ENCODE measurements around the gene NRF1.
A peak's percentile ranks its signal among the peaks of the same experiment; 100 is the strongest.
"Not testable (repeated sequence)": the region's sequence is repeated elsewhere in the genome, so short reads cannot be mapped to it uniquely, and the experiment has no call there.

Gene NRF1

DNA sequence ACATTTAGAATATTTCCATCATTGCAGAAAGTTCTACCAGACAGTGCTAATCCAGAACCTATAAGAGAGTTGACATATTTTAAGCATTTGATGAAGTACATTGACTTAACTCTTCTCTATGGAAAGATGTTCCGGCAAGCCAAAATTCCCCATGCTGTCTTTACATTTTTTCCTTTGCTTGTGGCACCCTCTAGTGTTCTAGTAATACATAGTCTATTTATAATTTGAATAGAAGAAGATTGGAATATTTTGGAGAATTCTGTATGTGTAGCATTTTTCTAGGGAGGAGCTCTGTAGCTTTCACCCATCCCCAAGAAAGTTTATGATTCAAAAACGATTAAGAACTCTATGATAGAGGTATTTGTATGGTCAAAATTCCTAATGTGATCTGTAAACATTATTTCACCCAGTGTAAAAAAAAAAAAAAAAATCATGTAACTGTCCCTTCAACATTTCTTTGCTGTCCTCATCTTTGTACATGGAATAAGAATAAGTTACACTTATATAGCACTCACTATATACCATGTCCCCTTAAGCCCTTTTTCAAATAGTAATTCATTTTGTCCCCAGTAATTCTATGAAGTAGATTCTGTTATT lies 33.2 kb downstream of the NRF1 start:
- H3K9me3 Mint-ChIP-seq: peaks cover 0 to 2% of the 10 kb centered on the region in 2 donors
- H3K4me3 Mint-ChIP-seq: no peak overlapping the region
- peaks cover 5 to 11% of the 10 kb centered on the region in 2 donors for H3K36me3 Mint-ChIP-seq
- H3K27ac Mint-ChIP-seq: no peak overlapping the region
- H3K27me3 Mint-ChIP-seq: no peaks in the 10 kb centered on the region
- H3K4me1 Mint-ChIP-seq: peaks cover 5 to 7% of the 10 kb centered on the region in 2 donors
- ATAC-seq (replicated peaks) (no peak), DNase-seq (no peak)

DNA sequence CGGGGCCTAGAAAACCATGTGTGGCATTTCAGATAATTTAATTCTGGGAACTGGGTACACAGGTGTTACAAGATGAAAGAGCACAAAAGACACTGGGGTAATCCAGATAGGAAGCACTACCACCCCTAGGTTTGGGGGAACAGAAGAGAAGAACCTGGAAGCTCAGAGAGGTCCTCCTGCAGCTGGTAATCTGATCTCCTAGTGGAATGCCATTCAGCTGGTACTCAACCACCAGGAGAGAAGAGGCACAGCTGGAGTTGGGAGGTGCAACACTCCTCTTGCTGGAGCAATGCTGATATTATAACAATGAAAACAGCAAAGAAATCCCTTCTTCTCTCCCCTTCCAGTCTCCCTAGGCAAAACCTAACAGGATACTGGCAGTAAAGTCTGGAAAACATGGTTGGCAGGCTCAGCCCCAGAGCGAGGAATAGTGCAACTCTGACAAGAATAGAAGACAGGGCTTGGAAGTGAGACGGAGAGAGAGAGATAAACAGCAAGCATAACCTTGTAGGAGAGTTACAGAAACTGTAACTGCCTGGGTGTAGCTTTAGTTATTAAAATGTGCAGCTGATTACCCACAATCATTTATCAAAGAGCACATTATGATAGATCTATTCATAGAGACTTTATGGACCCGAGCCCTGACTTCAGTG lies 35.0 kb downstream of the NRF1 start:
- no peak for DNase-seq
- Mint-ChIP-seq H3K4me1 (peaks cover 5 to 11% of the 10 kb centered on the region in 2 donors), H3K4me3 (no peak overlapping the region), H3K9me3 (peaks cover 0 to 2% of the 10 kb centered on the region in 2 donors), H3K27me3 (no peaks in the 10 kb centered on the region), H3K36me3 (peaks cover 5 to 11% of the 10 kb centered on the region in 2 donors), H3K27ac (peak overlapping the region; percentile 37)
- ATAC-seq (replicated peaks): no peak

GRCh38 chr7:129649128-129649690 lies 37.7 kb downstream of the NRF1 start:
- ATAC-seq (replicated peaks) (no peak), DNase-seq (no peak)
- Mint-ChIP-seq H3K27ac (no peak overlapping the region), H3K36me3 (peaks cover 5 to 19% of the 10 kb centered on the region in 2 donors), H3K4me3 (no peak overlapping the region), H3K4me1 (peaks cover 8 to 26% of the 10 kb centered on the region in 2 donors), H3K9me3 (peaks cover 0 to 2% of the 10 kb centered on the region in 2 donors), H3K27me3 (no peaks in the 10 kb centered on the region)

- DNase-seq: no peak
Measured at GRCh38 chr7:129650056-129650758, 38.7 kb downstream of the NRF1 start.

DNA sequence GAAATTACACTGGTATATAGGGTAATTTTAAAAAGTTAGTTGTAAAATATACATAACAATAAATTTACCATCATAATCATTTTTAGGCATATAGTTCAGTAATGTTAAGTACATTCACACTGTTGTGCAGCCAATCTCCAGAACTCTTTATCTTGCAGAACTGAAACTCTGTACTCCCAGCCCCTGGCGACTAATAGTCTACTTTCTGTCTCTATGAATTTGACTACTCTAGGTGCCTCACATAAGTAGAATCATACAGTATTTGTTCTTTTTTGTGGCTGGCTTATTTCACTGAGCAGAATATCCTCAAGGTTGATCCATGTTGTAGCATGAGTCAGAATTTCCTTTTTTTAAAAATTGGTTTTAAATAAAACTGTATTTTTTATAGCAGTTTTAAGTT lies 41.4 kb downstream of the NRF1 start:
- no peak overlapping the region for H3K27ac Mint-ChIP-seq
- H3K9me3 Mint-ChIP-seq: peaks cover 0 to 2% of the 10 kb centered on the region in 2 donors
- peaks cover 17 to 45% of the 10 kb centered on the region in 2 donors for H3K4me1 Mint-ChIP-seq
- DNase-seq (no peak), ATAC-seq (replicated peaks) (peak; percentile 87 to 91)
- H3K27me3 Mint-ChIP-seq: no peaks in the 10 kb centered on the region
- no peak overlapping the region for H3K4me3 Mint-ChIP-seq
- peaks cover 10 to 17% of the 10 kb centered on the region in 2 donors for H3K36me3 Mint-ChIP-seq

More at GRCh38 chr7:129650056-129650758, 38.7 kb downstream of the NRF1 start:
- H3K27me3 Mint-ChIP-seq: no peaks in the 10 kb centered on the region
- H3K9me3 Mint-ChIP-seq: peaks cover 0 to 2% of the 10 kb centered on the region in 2 donors
- H3K4me1 Mint-ChIP-seq: peaks cover 12 to 36% of the 10 kb centered on the region in 2 donors
- H3K36me3 Mint-ChIP-seq: peaks cover 5 to 19% of the 10 kb centered on the region in 2 donors
- no peak overlapping the region for H3K4me3 Mint-ChIP-seq
- no peak overlapping the region for H3K27ac Mint-ChIP-seq
- ATAC-seq (replicated peaks): no peak

DNA sequence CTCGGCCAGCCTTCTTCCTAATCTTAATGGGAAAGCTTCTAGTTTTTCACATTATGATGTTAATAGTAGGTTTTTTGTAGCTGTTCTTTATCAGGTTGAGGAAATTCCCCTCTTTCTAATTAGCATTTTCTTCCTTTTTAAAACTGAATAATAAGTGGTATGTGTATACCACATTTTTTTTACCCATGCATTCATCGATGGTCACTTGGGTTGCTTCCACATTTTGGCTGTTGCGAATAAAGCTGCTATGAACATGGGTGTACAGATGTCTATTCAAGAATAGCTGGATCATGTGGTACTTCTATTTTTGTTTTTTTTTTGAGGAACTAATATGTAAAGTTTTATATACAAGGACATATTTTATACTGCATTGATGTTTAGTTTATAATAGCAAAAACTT lies 44.3 kb downstream of the NRF1 start:
- Mint-ChIP-seq H3K27ac (peak overlapping the region; percentile 86), H3K27me3 (no peaks in the 10 kb centered on the region), H3K36me3 (peaks cover 23 to 34% of the 10 kb centered on the region in 2 donors), H3K4me1 (peaks cover 14 to 34% of the 10 kb centered on the region in 2 donors), H3K4me3 (peak overlapping the region; percentile 56 to 75), H3K9me3 (peaks cover 0 to 7% of the 10 kb centered on the region in 2 donors)
- DNase-seq (no peak), ATAC-seq (replicated peaks) (peak; percentile 85 to 87)

- H3K4me3 Mint-ChIP-seq: no peak overlapping the region
- peaks cover 37 to 45% of the 10 kb centered on the region in 2 donors for H3K36me3 Mint-ChIP-seq
- ATAC-seq (replicated peaks) (no peak), DNase-seq (no peak)
- H3K9me3 Mint-ChIP-seq: peaks cover 11 to 16% of the 10 kb centered on the region in 2 donors
- no peak overlapping the region for H3K27ac Mint-ChIP-seq
- H3K27me3 Mint-ChIP-seq: no peaks in the 10 kb centered on the region
- peaks cover 14 to 34% of the 10 kb centered on the region in 2 donors for H3K4me1 Mint-ChIP-seq
Measured at GRCh38 chr7:129657363-129657762, 45.8 kb downstream of the NRF1 start.

GRCh38 chr7:129659907-129660306 lies 48.4 kb downstream of the NRF1 start:
- peaks cover 43 to 48% of the 10 kb centered on the region in 2 donors for H3K36me3 Mint-ChIP-seq
- H3K4me1 Mint-ChIP-seq: peaks cover 10 to 23% of the 10 kb centered on the region in 2 donors
- not testable (repeated sequence) for ATAC-seq (replicated peaks); H3K27me3 Mint-ChIP-seq; H3K4me3 Mint-ChIP-seq; DNase-seq; H3K27ac Mint-ChIP-seq
- H3K9me3 Mint-ChIP-seq: peaks cover 12 to 16% of the 10 kb centered on the region in 2 donors

DNA sequence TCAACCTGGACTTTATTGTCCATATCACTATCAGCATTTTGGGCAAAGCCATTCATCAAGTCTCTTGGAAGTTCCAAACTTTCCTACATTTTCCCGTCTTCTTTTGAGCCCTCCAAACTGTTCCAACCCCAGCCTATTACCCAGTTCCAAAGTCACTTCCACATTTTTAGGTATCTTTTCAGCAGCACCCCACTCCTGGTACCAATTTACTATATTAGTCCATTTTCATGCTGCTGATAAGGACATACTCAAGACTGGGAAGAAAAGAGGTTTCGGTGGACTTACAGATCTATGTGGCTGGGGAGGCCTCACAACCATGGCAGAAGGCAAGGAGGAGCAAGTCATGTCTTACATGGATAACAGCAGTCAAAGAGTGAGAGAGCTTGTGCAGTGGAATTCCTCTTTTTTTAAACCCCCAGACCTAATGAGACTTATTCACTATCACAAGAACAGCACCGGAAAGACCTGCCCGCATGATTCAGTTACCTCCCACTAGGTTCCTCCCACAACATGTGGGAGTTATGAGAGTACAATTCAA lies 50.2 kb downstream of the NRF1 start:
- no peak for ATAC-seq (replicated peaks)
- Mint-ChIP-seq H3K4me3 (no peak overlapping the region), H3K4me1 (peaks cover 7 to 15% of the 10 kb centered on the region in 2 donors), H3K36me3 (peaks cover 44 to 48% of the 10 kb centered on the region in 2 donors), H3K27me3 (no peaks in the 10 kb centered on the region), H3K27ac (no peak overlapping the region), H3K9me3 (peaks cover 12 to 16% of the 10 kb centered on the region in 2 donors)
- no peak for DNase-seq

DNA sequence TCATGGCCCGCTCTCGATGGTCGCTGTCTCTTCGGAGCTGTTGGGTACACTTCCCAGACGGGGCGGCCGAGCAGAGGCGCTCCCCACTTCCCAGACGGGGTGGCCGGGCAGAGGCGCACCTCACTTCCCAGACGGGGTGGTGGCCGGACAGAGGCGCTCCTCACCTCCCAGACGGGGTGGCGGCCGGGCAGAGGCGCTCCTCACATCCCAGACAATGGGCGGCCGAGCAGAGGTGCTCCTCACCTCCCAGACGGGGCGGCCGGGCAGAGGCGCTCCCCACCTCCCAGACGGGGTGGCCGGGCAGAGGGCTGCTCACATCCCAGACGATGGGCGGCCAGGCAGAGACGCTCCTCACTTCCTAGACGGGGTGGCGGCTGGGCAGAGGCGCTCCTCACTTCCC lies 51.7 kb downstream of the NRF1 start:
- ATAC-seq (replicated peaks); DNase-seq; H3K27me3 Mint-ChIP-seq; H3K4me3 Mint-ChIP-seq; H3K27ac Mint-ChIP-seq: not testable (repeated sequence)
- Mint-ChIP-seq H3K4me1 (peaks cover 4 to 15% of the 10 kb centered on the region in 2 donors), H3K36me3 (peaks cover 38 to 40% of the 10 kb centered on the region in 2 donors), H3K9me3 (peaks cover 12 to 16% of the 10 kb centered on the region in 2 donors)

DNA sequence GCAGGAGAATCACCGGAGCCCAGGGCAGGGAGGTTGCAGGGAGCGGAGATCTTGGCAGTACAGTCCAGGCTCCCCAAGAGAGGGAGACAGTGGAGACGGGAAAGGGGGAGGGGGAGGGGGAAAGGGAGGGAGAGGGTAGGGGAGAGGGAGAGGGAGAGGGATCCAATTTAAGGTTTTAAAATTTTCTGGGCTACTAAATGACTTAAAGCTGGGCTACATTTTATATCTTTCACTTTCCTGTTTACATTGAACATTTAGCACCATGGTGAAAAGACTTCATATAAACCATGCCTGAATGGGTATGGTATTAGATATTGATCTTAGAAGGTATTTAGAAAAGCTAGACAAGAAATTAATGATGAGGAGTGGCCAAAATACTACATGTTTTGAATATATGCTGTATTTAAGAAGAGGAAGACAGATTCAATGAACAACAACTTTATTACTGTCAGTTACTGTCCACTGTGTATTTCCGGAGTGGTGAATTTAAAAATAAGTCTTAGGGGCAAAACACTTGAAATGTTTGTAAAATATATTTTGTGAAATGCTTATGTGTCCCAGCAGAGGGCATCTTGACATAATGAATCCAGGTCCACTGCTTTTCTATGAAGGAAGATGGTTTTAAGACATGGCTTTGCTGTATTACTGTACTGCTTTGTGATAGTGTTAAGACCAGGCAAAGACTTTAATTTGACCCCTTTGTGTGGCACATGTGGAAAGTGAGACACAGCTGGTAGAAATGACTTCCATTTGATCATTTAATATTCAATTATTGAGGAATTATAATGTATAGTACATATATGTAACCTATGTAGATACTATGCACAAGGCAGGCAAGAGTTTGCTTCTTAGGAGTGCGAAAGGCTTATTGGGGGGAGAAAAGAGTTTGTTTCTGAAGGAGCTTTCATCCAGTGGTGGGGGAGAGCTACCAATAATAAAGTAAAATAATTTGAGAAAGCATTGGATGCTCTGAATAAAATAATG lies 52.8 kb downstream of the NRF1 start:
- H3K36me3 Mint-ChIP-seq: peaks cover 35 to 37% of the 10 kb centered on the region in 2 donors
- no peaks in the 10 kb centered on the region for H3K27me3 Mint-ChIP-seq
- H3K4me1 Mint-ChIP-seq: peaks cover 4 to 15% of the 10 kb centered on the region in 2 donors
- peak; percentile 25 to 34 for ATAC-seq (replicated peaks)
- DNase-seq: no peak
- H3K4me3 Mint-ChIP-seq: no peak overlapping the region
- no peak overlapping the region for H3K27ac Mint-ChIP-seq
- H3K9me3 Mint-ChIP-seq: peaks cover 12 to 16% of the 10 kb centered on the region in 2 donors

- no peak overlapping the region for H3K27ac Mint-ChIP-seq
- ATAC-seq (replicated peaks): no peak
Measured at GRCh38 chr7:129665013-129665401, 53.5 kb downstream of the NRF1 start.

DNA sequence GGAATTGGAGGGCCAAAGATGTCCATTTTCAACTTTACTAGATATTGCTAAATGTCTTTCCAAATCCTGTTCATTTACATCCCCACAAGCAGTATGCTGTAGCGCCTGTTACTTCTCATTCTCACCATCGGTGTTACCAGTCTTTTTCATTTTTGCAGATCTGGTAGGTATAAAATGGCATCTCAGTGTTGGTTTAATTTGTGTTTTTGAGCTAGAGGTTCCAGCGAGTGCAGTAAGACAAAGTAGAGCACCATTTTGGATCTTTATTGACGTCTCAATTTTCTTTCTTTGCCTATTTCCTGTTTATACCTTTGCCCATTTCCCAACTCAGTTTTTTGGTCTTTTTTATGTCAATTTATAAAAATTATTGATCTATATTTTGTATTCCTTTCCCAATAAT lies 55.6 kb downstream of the NRF1 start:
- ATAC-seq (replicated peaks) (no peak), DNase-seq (no peak)
- peaks cover 4 to 15% of the 10 kb centered on the region in 2 donors for H3K4me1 Mint-ChIP-seq
- no peaks in the 10 kb centered on the region for H3K27me3 Mint-ChIP-seq
- peaks cover under 1 to 3% of the 10 kb centered on the region in 2 donors for H3K9me3 Mint-ChIP-seq
- no peak overlapping the region for H3K4me3 Mint-ChIP-seq
- H3K27ac Mint-ChIP-seq: no peak overlapping the region
- H3K36me3 Mint-ChIP-seq: peaks cover 9% of the 10 kb centered on the region in 2 donors

More at GRCh38 chr7:129665013-129665401, 53.5 kb downstream of the NRF1 start:
- Mint-ChIP-seq H3K36me3 (peaks cover 28 to 30% of the 10 kb centered on the region in 2 donors), H3K4me1 (peaks cover 4 to 15% of the 10 kb centered on the region in 2 donors), H3K9me3 (peaks cover 12% of the 10 kb centered on the region in 2 donors), H3K4me3 (no peak overlapping the region), H3K27me3 (no peaks in the 10 kb centered on the region)
- no peak for DNase-seq

All from stimulated activated naive B cell treated with anti-CD40 and anti-IgM and Interleukin-4, amounts not matched to agents 10 μg/mL and 1 μg/mL and 100 μg/mL, for 72 hours (primary cell).